CD1c-positive myeloid dendritic cell (primary cell): ENCODE data around the gene RNPEPL1.
"Not testable (repeated sequence)": the region's sequence is repeated elsewhere in the genome, so short reads cannot be mapped to it uniquely, and the experiment has no call there.

Experiments
- DNase-seq: peaks from one replicate; pipeline ENCODE4 v3.0.0-alpha.2; 2016; ENCODE audit errors: extremely low spot score

RNPEPL1 gene

DNA sequence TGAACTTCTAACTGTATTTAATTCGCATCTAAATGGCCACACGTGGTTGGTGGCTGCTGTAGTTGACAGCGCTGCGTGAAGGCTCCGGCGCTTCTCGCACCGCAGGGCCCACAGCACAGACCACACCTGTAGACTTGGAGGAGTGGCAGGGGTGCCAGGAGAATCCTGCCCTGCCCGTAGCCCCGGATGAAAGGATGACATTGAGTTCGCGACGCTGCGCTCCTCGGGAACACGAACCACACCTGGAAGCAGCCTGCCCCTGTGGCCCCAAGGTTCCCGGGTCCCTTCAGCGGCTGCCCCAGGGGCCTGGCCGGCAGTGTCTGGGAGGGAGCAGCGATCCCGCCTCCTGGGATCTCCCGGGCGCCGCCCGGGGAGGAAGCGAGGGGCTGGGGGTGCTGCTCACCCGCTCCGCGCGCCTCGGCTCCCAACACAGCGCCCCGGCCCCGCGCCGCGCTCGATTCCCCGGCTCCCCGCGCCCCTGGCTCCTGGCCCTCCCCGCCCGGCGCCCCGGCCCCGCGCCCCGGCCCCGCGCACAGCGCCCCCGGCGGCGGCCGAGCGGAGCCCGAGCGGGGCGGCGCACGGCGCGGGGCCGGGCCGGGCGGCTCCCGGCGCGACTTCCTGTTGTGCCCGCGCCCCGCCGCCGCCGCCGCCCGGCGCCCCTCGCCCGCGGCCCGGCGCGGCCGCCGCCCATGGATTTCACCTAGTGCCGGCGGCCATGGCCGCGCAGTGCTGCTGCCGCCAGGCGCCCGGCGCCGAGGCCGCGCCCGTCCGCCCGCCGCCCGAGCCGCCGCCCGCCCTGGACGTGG is at the start of gene RNPEPL1:
RNPEPL1 (plus strand) TSS at position 613 of the 806 bp plus-strand sequence; CDS start at position 716, 103 bp downstream.
- DNase-seq = peak; percentile 72

- DNase-seq = no peak
Observed at GRCh38 chr2:240518981-240519380, 49.3 kb upstream of the RNPEPL1 start.

- DNase-seq = no peak
Observed at GRCh38 chr2:240519396-240520129, 48.7 kb upstream of the RNPEPL1 start.

DNA sequence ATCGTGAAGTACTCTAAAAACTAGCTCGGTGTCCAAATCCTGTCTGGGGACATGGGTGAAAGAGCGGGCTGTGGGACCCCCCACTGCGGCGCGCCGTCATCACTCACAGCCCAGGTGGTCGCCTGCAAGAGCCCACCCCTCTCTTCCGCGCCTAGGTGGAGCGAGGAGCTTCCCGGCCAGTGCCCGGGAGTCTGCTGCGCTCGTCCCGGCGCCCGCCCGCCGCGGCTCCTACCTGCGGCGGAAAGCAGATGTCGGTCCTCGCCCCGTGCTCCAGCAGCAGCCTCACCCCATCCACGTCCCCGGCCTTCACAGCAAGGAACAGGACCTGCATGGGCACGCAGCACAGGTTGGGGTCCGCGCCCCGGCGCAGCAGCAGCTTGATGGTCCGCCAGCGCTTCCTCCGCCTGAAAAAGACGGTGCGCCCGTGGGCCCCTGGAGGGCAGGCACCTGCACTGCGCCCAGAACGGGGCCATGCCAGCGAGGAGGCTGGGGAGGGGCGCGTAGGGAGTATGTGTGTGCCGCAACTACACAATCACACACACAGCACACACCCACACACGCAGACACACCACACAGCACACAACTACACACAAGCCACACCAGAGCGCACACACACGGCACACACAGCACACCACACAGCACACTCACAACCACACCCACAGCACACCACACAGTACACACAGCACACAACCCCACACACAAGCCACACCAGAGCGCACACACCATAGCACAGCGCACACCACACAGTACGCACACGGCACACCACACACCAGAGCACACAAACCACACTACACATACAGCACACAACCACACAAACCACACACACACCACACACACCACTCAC is 47.9 kb upstream of the RNPEPL1 start:
- no peak for DNase-seq

DNA sequence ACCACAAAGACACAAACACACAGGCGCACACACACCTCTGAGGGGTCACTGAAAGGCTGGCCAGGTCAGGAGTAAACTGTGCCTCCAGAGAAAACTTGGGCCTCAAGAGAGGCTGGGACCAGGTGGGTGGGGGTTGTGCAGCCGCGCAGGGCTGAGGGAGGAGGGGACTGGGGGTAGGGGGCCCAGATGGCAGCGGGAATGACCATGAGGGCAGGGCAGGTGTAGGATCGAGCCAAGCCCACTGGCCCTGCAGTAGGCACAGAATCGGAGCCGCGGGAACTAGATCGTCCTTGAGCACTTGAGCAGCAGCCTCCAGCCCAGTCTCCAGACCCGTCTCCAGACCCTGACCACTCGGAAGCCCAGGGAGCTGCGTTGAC is 47.3 kb upstream of the RNPEPL1 start:
- DNase-seq = no peak

GRCh38 chr2:240521885-240522284 is 46.4 kb upstream of the RNPEPL1 start:
- not testable (repeated sequence) for DNase-seq

DNA sequence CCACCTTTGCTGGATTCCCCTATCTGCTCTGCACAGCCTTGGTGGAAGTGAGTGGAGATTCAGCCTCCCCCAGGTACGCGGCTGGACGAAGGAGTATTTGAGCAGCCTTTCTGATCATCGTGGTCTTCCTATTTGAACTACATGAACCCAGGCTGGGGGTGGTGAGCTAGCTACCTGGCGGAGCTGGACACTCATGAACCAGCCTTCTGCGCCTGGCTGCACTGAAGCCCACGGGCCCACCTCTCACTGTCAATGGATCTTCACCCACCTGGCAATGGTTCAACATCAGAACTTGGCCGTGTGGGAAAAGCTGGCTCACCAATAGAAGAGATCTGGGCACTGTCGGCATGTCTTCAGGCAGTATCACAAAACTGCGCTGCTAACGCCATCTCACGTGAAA is 45.9 kb upstream of the RNPEPL1 start:
- DNase-seq = no peak

DNA sequence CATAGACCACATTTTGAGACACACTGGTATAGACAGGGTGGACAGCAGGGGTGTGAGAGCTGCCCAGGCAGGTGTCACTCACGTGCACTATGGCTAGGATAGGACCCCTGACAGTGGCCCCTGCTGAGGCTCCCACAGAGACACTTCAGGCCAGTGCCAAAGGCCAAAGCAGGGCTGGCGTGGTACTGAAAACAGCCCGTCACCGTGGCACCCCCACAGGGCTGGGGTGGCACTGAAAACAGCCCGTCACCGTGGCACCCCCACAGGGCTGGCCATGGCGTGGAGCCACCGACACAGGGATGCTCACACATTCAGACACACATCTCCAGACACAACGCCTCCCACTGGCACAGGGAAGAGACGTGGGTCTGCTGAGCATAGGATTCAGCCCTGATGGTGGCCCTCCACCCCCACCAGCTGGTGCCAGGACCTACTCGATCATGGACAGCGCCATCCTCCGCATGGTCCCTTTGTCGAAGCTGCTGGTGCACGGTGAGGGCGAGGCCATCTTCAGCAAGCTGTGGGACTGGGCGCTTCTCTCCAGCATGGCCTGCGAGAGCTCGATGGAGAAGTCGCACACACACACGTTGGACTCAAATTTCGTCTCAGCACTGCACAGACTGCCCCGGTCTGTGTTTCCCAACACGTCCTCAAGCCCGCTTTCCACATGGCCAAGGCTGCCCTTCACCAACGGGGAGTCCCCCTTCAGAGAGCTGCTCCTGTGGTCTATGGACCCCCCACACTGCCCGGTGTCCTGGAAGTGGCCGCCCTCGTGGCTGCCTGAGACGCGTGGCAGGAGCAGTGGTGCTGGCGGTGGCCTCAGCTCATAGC is 44.6 kb upstream of the RNPEPL1 start:
- DNase-seq = no peak

GRCh38 chr2:240524963-240525718 is 43.1 kb upstream of the RNPEPL1 start:
- no peak for DNase-seq

DNA sequence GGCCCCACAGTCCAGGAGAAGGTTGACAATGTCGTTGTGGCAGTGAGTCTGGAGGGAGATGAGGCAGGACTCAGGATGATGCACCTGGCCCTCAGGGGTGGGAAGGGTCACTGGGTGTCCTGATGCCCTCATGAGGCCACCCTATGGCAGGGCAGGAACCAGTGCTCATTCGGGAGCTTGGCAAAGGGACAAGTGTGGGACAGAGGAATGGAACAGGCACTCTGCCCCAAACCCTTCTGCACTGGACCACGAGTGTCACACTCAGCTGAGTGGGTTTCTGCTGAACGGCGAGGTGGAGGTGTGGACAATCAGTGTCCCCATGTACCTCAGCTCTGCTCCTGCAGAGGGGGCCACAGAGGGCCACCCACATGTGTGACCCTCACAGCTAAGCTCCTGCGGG is 42.5 kb upstream of the RNPEPL1 start:
- no peak for DNase-seq

GRCh38 chr2:240526521-240526920 is 41.8 kb upstream of the RNPEPL1 start:
- DNase-seq = no peak

- no peak for DNase-seq
Observed at GRCh38 chr2:240527153-240527750, 41.0 kb upstream of the RNPEPL1 start.

GRCh38 chr2:240528406-240529040 is 39.8 kb upstream of the RNPEPL1 start:
- no peak for DNase-seq

DNA sequence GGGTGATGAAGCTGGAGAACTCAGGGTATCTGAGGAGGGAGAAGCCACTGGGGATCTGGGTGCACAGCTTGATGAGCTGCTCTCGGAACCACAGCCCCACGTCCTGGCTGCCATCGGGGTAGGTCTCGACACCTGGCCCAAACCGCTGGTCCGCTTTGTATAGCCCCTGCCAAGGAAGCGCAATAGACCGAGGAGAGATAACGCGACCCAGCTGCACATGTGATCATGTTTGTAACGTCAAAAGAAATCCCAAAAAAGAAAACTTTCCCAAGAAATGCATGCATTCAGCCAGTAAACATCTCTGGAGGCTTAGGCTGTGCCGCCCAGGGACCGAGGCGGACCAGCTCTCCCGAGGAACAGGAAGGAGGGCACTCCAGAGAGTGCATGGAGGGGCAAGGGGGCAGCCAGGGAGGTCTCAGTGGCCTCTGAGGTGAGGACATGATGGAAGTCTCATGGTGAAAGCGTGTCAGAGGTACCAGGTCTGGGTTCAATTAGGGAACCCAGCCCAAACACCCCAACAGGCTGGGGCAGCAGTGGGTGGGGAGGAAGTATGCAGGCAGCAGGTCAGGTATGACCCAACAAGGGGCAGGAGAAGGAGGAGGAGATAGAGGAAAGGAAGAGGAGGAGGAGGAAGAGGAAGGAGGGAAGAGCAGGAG is 38.8 kb upstream of the RNPEPL1 start:
- no peak for DNase-seq

DNA sequence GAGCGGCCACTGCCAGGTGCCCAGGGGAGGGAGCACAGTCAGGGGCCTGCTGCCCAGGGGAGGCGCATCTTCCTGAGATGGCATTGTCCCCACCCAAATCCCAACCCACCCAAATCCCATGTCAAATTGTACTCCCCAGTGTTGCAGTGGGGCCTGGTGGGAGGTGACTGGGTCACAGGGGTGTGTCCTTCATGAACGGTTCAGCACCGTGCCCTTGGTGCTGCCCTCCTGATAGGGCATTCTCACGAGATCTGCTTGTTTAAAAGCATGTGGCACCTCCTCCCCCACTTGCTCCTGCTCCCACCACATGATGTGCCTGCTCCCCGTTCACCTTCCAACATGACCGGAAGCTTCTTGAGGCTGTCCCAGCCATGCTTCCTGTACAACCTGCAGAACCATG is 38.1 kb upstream of the RNPEPL1 start:
- no peak for DNase-seq

GRCh38 chr2:240531038-240531437 is 37.2 kb upstream of the RNPEPL1 start:
- DNase-seq = no peak

- DNase-seq = no peak
Observed at GRCh38 chr2:240532031-240532775, 36.1 kb upstream of the RNPEPL1 start.

DNA sequence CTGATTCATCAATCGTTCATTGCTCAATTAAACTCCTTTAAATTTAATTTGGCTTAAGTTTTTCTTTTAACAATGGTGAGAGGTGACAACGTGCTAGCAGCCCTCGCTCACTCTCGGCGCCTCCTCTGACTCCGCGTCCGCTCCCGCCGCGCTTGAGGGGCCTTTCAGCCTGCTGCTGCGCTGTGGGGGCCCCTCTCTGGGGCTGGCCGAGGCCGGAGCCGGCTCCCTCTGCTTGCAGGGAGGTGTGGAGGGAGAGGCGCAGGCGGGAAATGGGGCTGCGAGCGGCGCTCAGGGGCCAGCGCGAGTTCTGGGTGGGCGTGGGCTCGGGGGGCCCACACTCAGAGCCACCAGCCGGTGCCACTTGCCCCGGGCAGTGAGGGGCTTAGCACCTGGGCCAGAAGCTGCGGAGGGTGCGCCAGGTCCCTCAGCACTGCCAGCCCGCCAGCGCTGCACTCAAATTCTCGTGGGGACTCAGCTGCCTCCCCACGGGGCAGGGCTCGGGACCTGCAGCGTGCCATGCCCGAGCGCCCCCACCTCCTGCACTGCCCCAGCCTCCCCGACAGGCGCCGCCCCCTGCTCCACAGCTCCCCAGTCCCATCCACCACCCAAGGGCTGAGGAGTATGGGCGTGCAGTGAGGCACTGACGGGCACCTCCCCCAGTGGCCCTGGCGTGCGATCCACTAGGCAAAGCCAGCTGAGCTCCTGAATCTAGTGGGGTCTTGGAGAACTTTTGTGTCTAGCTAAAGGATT is 30.1 kb upstream of the RNPEPL1 start:
- no peak for DNase-seq
